HuH-7 (cell line): ENCODE data around the gene COPG2.

Experiments
- DNase-seq: peaks from one replicate; pipeline ENCODE4 v3.0.0; 2011; ENCODE audit warnings: low spot score

COPG2 gene

GRCh38 chr7:130493275-130493873 is 175.2 kb downstream of the COPG2 start:
- no peak for DNase-seq

GRCh38 chr7:130492523-130493274 is 175.8 kb downstream of the COPG2 start:
- no peak for DNase-seq

GRCh38 chr7:130491841-130492522 is 176.6 kb downstream of the COPG2 start, which contains the start of gene MEST:
Gene MEST (plus strand): TSS chr7:130492085. CDS start chr7:130492314, 229 bp downstream.
- DNase-seq = no peak

GRCh38 chr7:130490888-130491804 is 177.4 kb downstream of the COPG2 start:
- peak; percentile 62 for DNase-seq

- DNase-seq = no peak
Observed at GRCh38 chr7:130490311-130490791, 178.2 kb downstream of the COPG2 start.

GRCh38 chr7:130489140-130489983 is 179.2 kb downstream of the COPG2 start:
- no peak for DNase-seq

- DNase-seq = no peak
Observed at GRCh38 chr7:130488392-130489139, 180.0 kb downstream of the COPG2 start.

GRCh38 chr7:130486954-130487436 is 181.6 kb downstream of the COPG2 start:
- no peak for DNase-seq

- DNase-seq = peak; percentile 85
Observed at GRCh38 chr7:130486114-130486953, 182.2 kb downstream of the COPG2 start.

- no peak for DNase-seq
Observed at GRCh38 chr7:130485734-130486113, 182.8 kb downstream of the COPG2 start.

- no peak for DNase-seq
Observed at GRCh38 chr7:130483031-130483430, 185.5 kb downstream of the COPG2 start.

- no peak for DNase-seq
Observed at GRCh38 chr7:130481898-130482297, 186.7 kb downstream of the COPG2 start.

GRCh38 chr7:130479716-130480400 is 188.7 kb downstream of the COPG2 start:
- DNase-seq = no peak

GRCh38 chr7:130478991-130479390 is 189.6 kb downstream of the COPG2 start:
- no peak for DNase-seq

GRCh38 chr7:130476297-130477150 is 192.0 kb downstream of the COPG2 start:
- no peak for DNase-seq

- DNase-seq = no peak
Observed at GRCh38 chr7:130475776-130476175, 192.8 kb downstream of the COPG2 start.

GRCh38 chr7:130473876-130474275 is 194.7 kb downstream of the COPG2 start:
- no peak for DNase-seq
